Smooth muscle cell (in vitro differentiated cells): ENCODE measurements around the gene SEMA6C. TPM values are rescaled to one million over a fixed set of nuclear protein-coding genes. Genes with fewer than 3 reads are reported as not detected.

Source experiments
- DNase-seq: peaks from one replicate; lab custom pipeline; 2025; ENCODE audit not compliant: unreplicated experiment; lab: John Stamatoyannopoulos, UW
- H2AFZ ChIP-seq: fragments of 200-600 bp; sonication (generic); 2 replicates; pipeline ENCODE4 v1.6.0; 2016; ENCODE audit warnings: antibody characterized with exemption, low read depth, mild to moderate bottlenecking
- H3F3A ChIP-seq: fragments of 200-600 bp; sonication (generic); 2 replicates; pipeline ENCODE4 v1.6.0; 2017; ENCODE audit warnings: antibody characterized with exemption, low read depth
- H3K27ac ChIP-seq: fragments of 200-600 bp; sonication (generic); 2 replicates; pipeline ENCODE4 v1.5.1; 2016; ENCODE audit warnings: low read depth, mild to moderate bottlenecking
- H3K27me3 ChIP-seq: fragments of 200-600 bp; sonication (generic); 2 replicates; pipeline ENCODE4 v1.6.1; 2016; ENCODE audit warnings: low read depth, mild to moderate bottlenecking
- H3K36me3 ChIP-seq: fragments of 200-600 bp; sonication (generic); 2 replicates; pipeline ENCODE4 v1.5.1; 2016; ENCODE audit warnings: low read depth
- H3K4me1 ChIP-seq: fragments of 200-600 bp; sonication (generic); 2 replicates; pipeline ENCODE4 v1.5.1; 2016; ENCODE audit warnings: low read depth
- H3K4me2 ChIP-seq: fragments of 200-600 bp; sonication (generic); 2 replicates; pipeline ENCODE4 v1.6.0; 2016; ENCODE audit warnings: mild to moderate bottlenecking
- H3K4me3 ChIP-seq: fragments of 200-600 bp; sonication (generic); 2 replicates; pipeline ENCODE4 v1.5.1; 2016; ENCODE audit warnings: mild to moderate bottlenecking
- H3K79me2 ChIP-seq: fragments of 200-600 bp; sonication (generic); 2 replicates; pipeline ENCODE4 v1.6.0; 2016; ENCODE audit warnings: low read depth, mild to moderate bottlenecking
- H3K9ac ChIP-seq: fragments of 200-600 bp; sonication (generic); 2 replicates; pipeline ENCODE4 v1.6.0; 2016; ENCODE audit warnings: low read depth
- H3K9me3 ChIP-seq: fragments of 200-600 bp; sonication (generic); replicated peaks from 2 replicates; pipeline ENCODE4 v1.5.1; 2016; ENCODE audit warnings: low read depth
- H4K20me1 ChIP-seq: fragments of 200-600 bp; sonication (generic); 2 replicates; pipeline ENCODE4 v1.6.0; 2016; ENCODE audit warnings: low read depth
- WGBS: methylation state at CpG from one replicate; pipeline ENCODE4 v1.1.7; 2016; ENCODE audit warnings: low lambda C conversion rate; 5-methylcytosine and 5-hydroxymethylcytosine counted together
- polyA plus RNA-seq: library from polyadenylated mRNA; unstranded; fragments of >200 nt; fragmentation: Nextera tagmentation; extraction: Ambion mirVana; gene quantifications from 2 replicates; pipeline ENCODE4 v1.2.1, GENCODE V29; 2016
- total RNA-seq: library from RNA; depleted of rRNA; stranded (reverse); fragments of >200 nt; gene quantifications from 2 replicates; pipeline ENCODE4 v1.2.3, GENCODE V29; 2014
- TF ChIP-seq, protein P1 (sequence below): fragments of 200-600 bp; sonication (generic); IDR thresholded peaks from 2 replicates; pipeline ENCODE4 v1.5.1; 2017; ENCODE audit warnings: borderline replicate concordance, mild to moderate bottlenecking, antibody characterized with exemption; ENCODE audit not compliant: insufficient read depth, poor library complexity, severe bottlenecking

Gene SEMA6C
- total and polyA plus RNA-seq, 2 experiments from 2014 or later: 9.3 to 10.4 TPM

GRCh38 chr1:151085953-151086559 lies 60.4 kb downstream of the SEMA6C start:
- WGBS: 89% methylated on average over 4 of the region's 4 CpGs
- Histone ChIP-seq H3K36me3 (no peaks in the 10 kb centered on the region), H3K9me3 (no peaks in the 10 kb centered on the region), H4K20me1 (no peaks in the 10 kb centered on the region), H3K79me2 (no peaks in the 10 kb centered on the region), H3K27me3 (no peaks in the 10 kb centered on the region), H3K4me3 (no peak overlapping the region), H3K4me2 (no peak overlapping the region), H2AFZ (no peak overlapping the region), H3K27ac (no peak overlapping the region), H3K9ac (no peak overlapping the region), H3F3A (no peaks in the 10 kb centered on the region), H3K4me1 (no peaks in the 10 kb centered on the region)
- no peak for DNase-seq
- TF ChIP-seq, protein P1, sequence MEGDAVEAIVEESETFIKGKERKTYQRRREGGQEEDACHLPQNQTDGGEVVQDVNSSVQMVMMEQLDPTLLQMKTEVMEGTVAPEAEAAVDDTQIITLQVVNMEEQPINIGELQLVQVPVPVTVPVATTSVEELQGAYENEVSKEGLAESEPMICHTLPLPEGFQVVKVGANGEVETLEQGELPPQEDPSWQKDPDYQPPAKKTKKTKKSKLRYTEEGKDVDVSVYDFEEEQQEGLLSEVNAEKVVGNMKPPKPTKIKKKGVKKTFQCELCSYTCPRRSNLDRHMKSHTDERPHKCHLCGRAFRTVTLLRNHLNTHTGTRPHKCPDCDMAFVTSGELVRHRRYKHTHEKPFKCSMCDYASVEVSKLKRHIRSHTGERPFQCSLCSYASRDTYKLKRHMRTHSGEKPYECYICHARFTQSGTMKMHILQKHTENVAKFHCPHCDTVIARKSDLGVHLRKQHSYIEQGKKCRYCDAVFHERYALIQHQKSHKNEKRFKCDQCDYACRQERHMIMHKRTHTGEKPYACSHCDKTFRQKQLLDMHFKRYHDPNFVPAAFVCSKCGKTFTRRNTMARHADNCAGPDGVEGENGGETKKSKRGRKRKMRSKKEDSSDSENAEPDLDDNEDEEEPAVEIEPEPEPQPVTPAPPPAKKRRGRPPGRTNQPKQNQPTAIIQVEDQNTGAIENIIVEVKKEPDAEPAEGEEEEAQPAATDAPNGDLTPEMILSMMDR: no peak

Other genes with a start within 250 kb of the SEMA6C start
- 19.1 and 36.6 TPM in 2 replicates for gene SETDB1, start 220.3 kb downstream of the SEMA6C start, total RNA-seq
- gene SETDB1, start 220.3 kb downstream of the SEMA6C start, polyA plus RNA-seq: 11.3 and 11.6 TPM in 2 replicates
- 80.0 and 81.8 TPM in 2 replicates for gene CERS2, start 171.8 kb downstream of the SEMA6C start, total RNA-seq
- 96.3 and 108 TPM in 2 replicates for gene CERS2, start 171.8 kb downstream of the SEMA6C start, polyA plus RNA-seq
- gene ANXA9, start 164.3 kb downstream of the SEMA6C start, total RNA-seq: 0.67 and 2.6 TPM in 2 replicates
- 0.19 and 0.31 TPM in 2 replicates for gene ANXA9, start 164.3 kb downstream of the SEMA6C start, polyA plus RNA-seq
- 3.2 and 4.9 TPM in 2 replicates for gene MINDY1, start 139.7 kb downstream of the SEMA6C start, total RNA-seq
- gene MINDY1, start 139.7 kb downstream of the SEMA6C start, polyA plus RNA-seq: 2.4 and 8.5 TPM in 2 replicates
- 15.2 and 16.8 TPM in 2 replicates for gene PRUNE1, start 138.2 kb downstream of the SEMA6C start, total RNA-seq
- gene PRUNE1, start 138.2 kb downstream of the SEMA6C start, polyA plus RNA-seq: 10.1 and 19.5 TPM in 2 replicates
- 5.3 and 5.6 TPM in 2 replicates for gene BNIPL, start 110.0 kb downstream of the SEMA6C start, total RNA-seq
- gene BNIPL, start 110.0 kb downstream of the SEMA6C start, polyA plus RNA-seq: 0.93 and 1.2 TPM in 2 replicates
- gene C1orf56, start 98.9 kb downstream of the SEMA6C start, total RNA-seq: 1.2 and 1.6 TPM in 2 replicates
- 4.4 and 8.0 TPM in 2 replicates for gene C1orf56, start 98.9 kb downstream of the SEMA6C start, polyA plus RNA-seq
- 63.3 and 75.9 TPM in 2 replicates for gene CDC42SE1, start 87.0 kb downstream of the SEMA6C start, total RNA-seq
- gene CDC42SE1, start 87.0 kb downstream of the SEMA6C start, polyA plus RNA-seq: 15.2 and 20.8 TPM in 2 replicates
- 50.1 and 53.4 TPM in 2 replicates for gene MLLT11, start 86.2 kb downstream of the SEMA6C start, total RNA-seq
- gene MLLT11, start 86.2 kb downstream of the SEMA6C start, polyA plus RNA-seq: 73.2 and 74.2 TPM in 2 replicates
- 3.6 and 9.1 TPM in 2 replicates for gene GABPB2, start 75.9 kb downstream of the SEMA6C start, total RNA-seq
- 1.3 and 3.0 TPM in 2 replicates for gene GABPB2, start 75.9 kb downstream of the SEMA6C start, polyA plus RNA-seq
- gene TNFAIP8L2, start 10.0 kb upstream of the SEMA6C start, total RNA-seq: not detected in 2 replicates
- 0.14 TPM in 1 of 2 replicates, not detected in the other for gene TNFAIP8L2, start 10.0 kb upstream of the SEMA6C start, polyA plus RNA-seq
- 9.7 and 17.8 TPM in 2 replicates for gene LYSMD1, start 19.3 kb upstream of the SEMA6C start, total RNA-seq
- 1.9 and 2.5 TPM in 2 replicates for gene LYSMD1, start 19.3 kb upstream of the SEMA6C start, polyA plus RNA-seq
- gene SCNM1, start 19.5 kb upstream of the SEMA6C start, total RNA-seq: 49.7 and 58.6 TPM in 2 replicates
- gene SCNM1, start 19.5 kb upstream of the SEMA6C start, polyA plus RNA-seq: 94.8 and 105 TPM in 2 replicates
- not detected in 2 replicates for gene TMOD4, start 29.4 kb upstream of the SEMA6C start, total RNA-seq
- 0.37 TPM in 1 of 2 replicates, not detected in the other for gene TMOD4, start 29.4 kb upstream of the SEMA6C start, polyA plus RNA-seq
- gene VPS72, start 43.6 kb upstream of the SEMA6C start, total RNA-seq: 35.0 and 44.9 TPM in 2 replicates
- 57.9 and 74.1 TPM in 2 replicates for gene VPS72, start 43.6 kb upstream of the SEMA6C start, polyA plus RNA-seq
- 54.6 and 78.2 TPM in 2 replicates for gene PIP5K1A, start 51.9 kb upstream of the SEMA6C start, total RNA-seq
- gene PIP5K1A, start 51.9 kb upstream of the SEMA6C start, polyA plus RNA-seq: 24.1 and 25.8 TPM in 2 replicates
- 97.2 and 109 TPM in 2 replicates for gene PSMD4, start 108.1 kb upstream of the SEMA6C start, total RNA-seq
- 192 and 198 TPM in 2 replicates for gene PSMD4, start 108.1 kb upstream of the SEMA6C start, polyA plus RNA-seq
- 10.7 and 13.1 TPM in 2 replicates for gene ZNF687, start 135.7 kb upstream of the SEMA6C start, total RNA-seq
- 2.4 and 4.2 TPM in 2 replicates for gene ZNF687, start 135.7 kb upstream of the SEMA6C start, polyA plus RNA-seq
- gene PI4KB, start 180.8 kb upstream of the SEMA6C start, total RNA-seq: 28.0 and 32.2 TPM in 2 replicates
- gene PI4KB, start 180.8 kb upstream of the SEMA6C start, polyA plus RNA-seq: 46.7 and 58.7 TPM in 2 replicates
- 22.7 and 53.0 TPM in 2 replicates for gene RFX5, start 200.6 kb upstream of the SEMA6C start, total RNA-seq
- 12.4 and 16.3 TPM in 2 replicates for gene RFX5, start 200.6 kb upstream of the SEMA6C start, polyA plus RNA-seq
- gene SELENBP1, start 226.1 kb upstream of the SEMA6C start, total RNA-seq: 22.0 and 26.7 TPM in 2 replicates
- gene SELENBP1, start 226.1 kb upstream of the SEMA6C start, polyA plus RNA-seq: 28.8 and 40.2 TPM in 2 replicates